Astrocyte of the cerebellum (primary cell): ENCODE data around the gene SHBG.
"Not testable (repeated sequence)": the region's sequence is repeated elsewhere in the genome, so short reads cannot be mapped to it uniquely, and the experiment has no call there.

ENCODE experiments used
- DNase-seq: peaks from one replicate; pipeline ENCODE4 v3.0.0-alpha.2; 2011; ENCODE audit warnings: low read depth
- H3K4me3 ChIP-seq: 2 replicates; pipeline ENCODE4 v1.5.1; 2011; ENCODE audit warnings: mild to moderate bottlenecking, low read depth, low read length, moderate library complexity
- in situ Hi-C: cut with HindIII; loops from 2 replicates; pipeline ENCODE4 v1.10.0; 2017; ENCODE audit warnings: low sequenced_read_pairs
- TF ChIP-seq, protein P1 (sequence below): IDR thresholded peaks from 2 replicates; pipeline ENCODE4 v1.5.1; 2012; ENCODE audit warnings: low read length, low read depth, moderate library complexity, mild to moderate bottlenecking; ENCODE audit errors: missing control alignments

The SHBG gene

DNA sequence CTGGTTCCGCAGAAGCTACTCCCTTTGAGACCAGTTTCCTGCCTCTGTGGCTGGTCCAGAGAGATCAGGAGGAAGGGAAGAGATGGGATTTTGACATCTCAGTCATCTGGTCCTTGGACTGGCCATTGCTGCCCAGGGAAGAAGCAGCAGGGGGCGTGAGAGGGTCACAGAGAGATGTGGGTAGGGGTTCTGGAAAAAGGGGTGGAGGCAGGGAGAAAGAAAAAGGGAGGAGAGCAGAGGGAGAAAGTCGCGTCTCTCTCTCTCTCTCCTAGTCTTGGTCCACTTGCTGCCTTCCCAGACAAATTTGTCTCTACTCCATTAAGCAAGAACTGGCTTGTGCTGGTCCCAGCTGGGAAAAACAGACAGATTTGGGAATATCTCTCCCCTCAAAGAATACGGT is 4.4 kb downstream of the SHBG start:
- DNase-seq: no peak

GRCh38 chr17:7636163-7636562 is 6.2 kb downstream of the SHBG start:
- in situ Hi-C loops: no loop called here
- no peak for DNase-seq
- H3K4me3 ChIP-seq: no peak overlapping the region
- TF ChIP-seq, protein P1, sequence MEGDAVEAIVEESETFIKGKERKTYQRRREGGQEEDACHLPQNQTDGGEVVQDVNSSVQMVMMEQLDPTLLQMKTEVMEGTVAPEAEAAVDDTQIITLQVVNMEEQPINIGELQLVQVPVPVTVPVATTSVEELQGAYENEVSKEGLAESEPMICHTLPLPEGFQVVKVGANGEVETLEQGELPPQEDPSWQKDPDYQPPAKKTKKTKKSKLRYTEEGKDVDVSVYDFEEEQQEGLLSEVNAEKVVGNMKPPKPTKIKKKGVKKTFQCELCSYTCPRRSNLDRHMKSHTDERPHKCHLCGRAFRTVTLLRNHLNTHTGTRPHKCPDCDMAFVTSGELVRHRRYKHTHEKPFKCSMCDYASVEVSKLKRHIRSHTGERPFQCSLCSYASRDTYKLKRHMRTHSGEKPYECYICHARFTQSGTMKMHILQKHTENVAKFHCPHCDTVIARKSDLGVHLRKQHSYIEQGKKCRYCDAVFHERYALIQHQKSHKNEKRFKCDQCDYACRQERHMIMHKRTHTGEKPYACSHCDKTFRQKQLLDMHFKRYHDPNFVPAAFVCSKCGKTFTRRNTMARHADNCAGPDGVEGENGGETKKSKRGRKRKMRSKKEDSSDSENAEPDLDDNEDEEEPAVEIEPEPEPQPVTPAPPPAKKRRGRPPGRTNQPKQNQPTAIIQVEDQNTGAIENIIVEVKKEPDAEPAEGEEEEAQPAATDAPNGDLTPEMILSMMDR: no peak

More for the DNA sequence above, 4.4 kb downstream of the SHBG start:
- H3K4me3 ChIP-seq: no peak overlapping the region
- TF ChIP-seq, protein P1: peak; percentile 63
- in situ Hi-C loops: no loop called here

- DNase-seq: no peak
- in situ Hi-C loops: no loop called here
- H3K4me3 ChIP-seq: no peak overlapping the region
- TF ChIP-seq, protein P1: no peak
Observed at GRCh38 chr17:7640783-7641182, 10.8 kb downstream of the SHBG start.

- in situ Hi-C loops, DNase-seq, H3K4me3 ChIP-seq: not testable (repeated sequence)
Observed at GRCh38 chr17:7641635-7642034, 11.7 kb downstream of the SHBG start.

DNA sequence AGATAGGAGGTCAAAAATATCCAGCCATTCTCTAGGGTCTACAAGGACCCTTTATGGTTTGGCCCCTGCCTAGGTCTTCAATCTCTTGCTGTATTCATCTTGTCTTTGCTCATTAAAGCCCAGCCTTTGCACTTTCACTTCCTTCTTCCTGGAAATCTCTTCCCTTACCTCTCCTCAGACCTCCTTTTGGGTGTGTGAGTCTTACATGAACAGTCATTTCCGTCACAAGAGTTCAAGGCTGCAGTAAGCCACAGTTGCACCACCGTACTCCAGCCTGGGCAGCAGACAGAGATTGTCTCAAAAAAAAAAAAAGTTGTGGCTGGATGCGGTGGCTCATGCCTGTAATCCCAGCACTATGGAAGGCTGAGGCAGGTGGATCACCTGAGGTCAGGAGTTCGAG is 14.8 kb downstream of the SHBG start:
- DNase-seq: no peak
- TF ChIP-seq, protein P1: no peak
- no peak overlapping the region for H3K4me3 ChIP-seq
- in situ Hi-C loops: no loop called here

- DNase-seq: no peak
- H3K4me3 ChIP-seq: no peak overlapping the region
- in situ Hi-C loops: no loop called here
- TF ChIP-seq, protein P1: no peak
Observed at GRCh38 chr17:7646457-7646856, 16.5 kb downstream of the SHBG start.

GRCh38 chr17:7647018-7647417 is 17.1 kb downstream of the SHBG start:
- no peak for DNase-seq
- in situ Hi-C loops: no loop called here
- TF ChIP-seq, protein P1: no peak
- H3K4me3 ChIP-seq: no peak overlapping the region
